OCI-LY7 (cell line): ENCODE results near the gene SCML2. TPM values are rescaled to one million over a fixed set of nuclear protein-coding genes. Genes with fewer than 3 reads are reported as not detected.

Source experiments
- BruUV-seq: library from RNA; stranded (reverse); fragments of 400-500 nt; replicated peaks from 2 replicates; lab custom pipeline; 2021; lab: Mats Ljungman, UMichigan
- CTCF ChIA-PET: fragments of 300-600 bp; sonication (Branson Sonifier 250); formaldehyde crosslinking; loops from one replicate; lab custom pipeline; 2022; ENCODE audit warnings: antibody characterized with exemption; ENCODE audit not compliant: unreplicated experiment; lab: Charles Lee
- POLR2A ChIA-PET: fragments of 300-600 bp; sonication (Branson Sonifier 250); formaldehyde crosslinking; loops from one replicate; lab custom pipeline; 2022; ENCODE audit warnings: antibody characterized with exemption; lab: Charles Lee
- DNase-seq: peaks from one replicate; pipeline ENCODE4 v3.0.0-alpha.2; 2015; ENCODE audit warnings: low spot score
- H2AFZ ChIP-seq: fragments of 200-600 bp; sonication (generic), shearing (Covaris generic); 2 replicates; pipeline ENCODE4 v1.6.1; 2014; ENCODE audit warnings: mild to moderate bottlenecking, antibody characterized with exemption, low read length, moderate library complexity
- H3K27ac ChIP-seq: fragments of 200-600 bp; sonication (generic); 2 replicates; pipeline ENCODE4 v1.5.1; 2014; ENCODE audit warnings: mixed run types, low read depth, mild to moderate bottlenecking, moderate library complexity, low read length, inconsistent platforms; ENCODE audit not compliant: poor library complexity, severe bottlenecking
- H3K36me3 ChIP-seq: fragments of 200-600 bp; sonication (generic); 2 replicates; pipeline ENCODE4 v1.6.1; 2014; ENCODE audit warnings: mild to moderate bottlenecking, antibody characterized with exemption, low read length, moderate library complexity, mixed read lengths; ENCODE audit not compliant: insufficient read depth
- H3K4me1 ChIP-seq: fragments of 200-600 bp; sonication (generic); 2 replicates; pipeline ENCODE4 v1.5.1; 2014; ENCODE audit warnings: mild to moderate bottlenecking, low read length; ENCODE audit not compliant: insufficient read depth, poor library complexity, severe bottlenecking
- H3K4me2 ChIP-seq: fragments of 200-600 bp; sonication (generic); 2 replicates; pipeline ENCODE4 v1.6.1; 2014; ENCODE audit warnings: mild to moderate bottlenecking, low read length
- H3K4me3 ChIP-seq: fragments of 200-600 bp; sonication (generic); 2 replicates; pipeline ENCODE4 v1.5.1; 2014; ENCODE audit warnings: mild to moderate bottlenecking, low read depth, low read length; ENCODE audit not compliant: poor library complexity, severe bottlenecking
- H3K79me2 ChIP-seq: fragments of 200-600 bp; sonication (generic); 2 replicates; pipeline ENCODE4 v1.6.1; 2016; ENCODE audit warnings: low read depth, mild to moderate bottlenecking, low read length, moderate library complexity, mixed read lengths; ENCODE audit not compliant: insufficient read depth
- H3K9me2 ChIP-seq: fragments of 200-600 bp; sonication (generic); 2 replicates; pipeline ENCODE4 v1.6.1; 2016; ENCODE audit warnings: mild to moderate bottlenecking, low read length, mixed read lengths; ENCODE audit not compliant: insufficient read depth
- H3K9me3 ChIP-seq: fragments of 200-600 bp; sonication (generic); 2 replicates; pipeline ENCODE4 v1.6.1; 2014; ENCODE audit warnings: mild to moderate bottlenecking, mixed run types, low read length, mixed read lengths
- H4K20me1 ChIP-seq: fragments of 200-600 bp; sonication (generic); 2 replicates; pipeline ENCODE4 v1.6.1; 2014; ENCODE audit warnings: mild to moderate bottlenecking, antibody characterized with exemption, low read length, moderate library complexity, mixed read lengths; ENCODE audit not compliant: insufficient read depth
- EZH2phosphoT487 ChIP-seq: fragments of 200-600 bp; sonication (generic); IDR thresholded peaks from 2 replicates; pipeline ENCODE4 v1.6.1; 2018; ENCODE audit warnings: low read depth, borderline replicate concordance, mild to moderate bottlenecking, mixed run types, antibody characterized with exemption, low read length, moderate library complexity, mixed read lengths
- intact Hi-C: fragments of 100-400 bp; cut with micrococcal nuclease; formaldehyde crosslinking; loops from one replicate; pipeline ENCODE4 v1.10.0; 2022; ENCODE audit not compliant: unreplicated experiment
- total RNA-seq, 2 experiments: library from RNA; depleted of rRNA in 1 of 2; stranded (reverse); fragments of >200 nt in 1 of 2; shearing (Covaris generic) in 1 of 2; gene quantifications; 2 replicates each; pipeline ENCODE4 v1.2.3, GENCODE V29; 2014 to 2022
- TF ChIP-seq, protein P1 (sequence below): fragments of 200-600 bp; sonication (generic); conservative IDR thresholded peaks from 2 replicates; pipeline ENCODE4 v1.5.1; 2014; ENCODE audit warnings: mild to moderate bottlenecking, antibody characterized with exemption, low read length, moderate library complexity, mixed read lengths

The SCML2 gene
- total RNA-seq, 2 experiments from 2014 or later = 12.9 to 26.2 TPM

DNA sequence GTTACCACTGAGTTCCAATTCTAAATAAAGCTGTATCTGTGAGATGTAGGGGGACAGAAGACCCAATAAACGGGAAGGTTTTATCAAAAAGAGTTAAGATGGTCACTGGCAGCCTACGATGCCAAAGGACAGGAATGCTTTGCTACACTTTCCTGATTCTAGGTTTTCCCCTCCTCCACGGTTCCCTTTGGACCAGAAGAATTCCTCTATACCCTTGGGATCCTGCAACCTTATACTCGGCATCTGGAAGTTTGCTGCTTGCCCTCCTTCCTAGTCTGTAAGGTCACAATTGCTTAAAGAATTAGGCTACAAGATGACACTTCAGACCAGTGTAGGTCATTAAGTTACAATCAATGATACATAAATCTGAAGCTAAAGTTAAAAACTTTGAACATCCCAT is 64.3 kb downstream of the SCML2 start:
- H3K4me3 ChIP-seq = no peak overlapping the region
- TF ChIP-seq EZH2phosphoT487 = no peak
- TF ChIP-seq, protein P1, sequence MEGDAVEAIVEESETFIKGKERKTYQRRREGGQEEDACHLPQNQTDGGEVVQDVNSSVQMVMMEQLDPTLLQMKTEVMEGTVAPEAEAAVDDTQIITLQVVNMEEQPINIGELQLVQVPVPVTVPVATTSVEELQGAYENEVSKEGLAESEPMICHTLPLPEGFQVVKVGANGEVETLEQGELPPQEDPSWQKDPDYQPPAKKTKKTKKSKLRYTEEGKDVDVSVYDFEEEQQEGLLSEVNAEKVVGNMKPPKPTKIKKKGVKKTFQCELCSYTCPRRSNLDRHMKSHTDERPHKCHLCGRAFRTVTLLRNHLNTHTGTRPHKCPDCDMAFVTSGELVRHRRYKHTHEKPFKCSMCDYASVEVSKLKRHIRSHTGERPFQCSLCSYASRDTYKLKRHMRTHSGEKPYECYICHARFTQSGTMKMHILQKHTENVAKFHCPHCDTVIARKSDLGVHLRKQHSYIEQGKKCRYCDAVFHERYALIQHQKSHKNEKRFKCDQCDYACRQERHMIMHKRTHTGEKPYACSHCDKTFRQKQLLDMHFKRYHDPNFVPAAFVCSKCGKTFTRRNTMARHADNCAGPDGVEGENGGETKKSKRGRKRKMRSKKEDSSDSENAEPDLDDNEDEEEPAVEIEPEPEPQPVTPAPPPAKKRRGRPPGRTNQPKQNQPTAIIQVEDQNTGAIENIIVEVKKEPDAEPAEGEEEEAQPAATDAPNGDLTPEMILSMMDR = no peak
- no TSS peak for BruUV-seq
- H3K4me2 ChIP-seq = no peak overlapping the region
- H2AFZ ChIP-seq = no peak overlapping the region
- H3K36me3 ChIP-seq = no peaks in the 10 kb centered on the region
- intact Hi-C loops = no loop called here
- ChIA-PET CTCF (no interaction called here), POLR2A (interaction anchor here (0.7 kb wide), 1 partner anchor 210 kb away, joined by 3 read pairs; no protein-coding TSS in a partner anchor)
- no peaks in the 10 kb centered on the region for H4K20me1 ChIP-seq
- no peaks in the 10 kb centered on the region for H3K9me2 ChIP-seq
- no peaks in the 10 kb centered on the region for H3K9me3 ChIP-seq
- no peak overlapping the region for H3K27ac ChIP-seq
- H3K4me1 ChIP-seq = no peaks in the 10 kb centered on the region
- DNase-seq = no peak
- H3K79me2 ChIP-seq = no peaks in the 10 kb centered on the region

DNA sequence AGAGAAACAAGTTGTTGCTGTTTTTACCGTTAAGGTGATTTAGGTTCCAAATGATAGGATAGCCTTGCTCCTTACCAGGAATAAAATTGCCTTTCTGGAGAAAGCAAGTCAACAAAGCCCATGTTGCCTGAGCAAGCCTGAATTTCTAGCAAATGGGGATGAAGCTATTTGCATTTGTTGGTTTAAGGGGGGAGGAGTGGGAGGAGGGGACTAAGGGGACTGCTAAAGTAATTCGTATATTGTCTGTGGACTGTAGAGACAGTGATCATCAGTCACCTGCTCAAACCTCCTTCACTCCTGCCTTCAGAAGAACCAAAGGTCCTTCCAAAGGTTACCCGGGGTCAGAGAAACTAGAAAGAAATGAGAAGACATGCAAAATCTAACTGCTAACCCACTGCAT is 65.8 kb downstream of the SCML2 start:
- Histone ChIP-seq H3K4me2 (no peak overlapping the region), H3K36me3 (no peaks in the 10 kb centered on the region), H3K4me3 (no peak overlapping the region), H3K9me3 (no peaks in the 10 kb centered on the region), H3K4me1 (no peaks in the 10 kb centered on the region), H3K27ac (no peak overlapping the region), H2AFZ (no peak overlapping the region), H4K20me1 (no peaks in the 10 kb centered on the region), H3K79me2 (no peaks in the 10 kb centered on the region), H3K9me2 (no peaks in the 10 kb centered on the region)
- no peak for DNase-seq
- ChIA-PET CTCF (no interaction called here), POLR2A (no interaction called here)
- intact Hi-C loops = no loop called here
- no TSS peak for BruUV-seq
- TF ChIP-seq EZH2phosphoT487 = no peak
- TF ChIP-seq, protein P1 = no peak

DNA sequence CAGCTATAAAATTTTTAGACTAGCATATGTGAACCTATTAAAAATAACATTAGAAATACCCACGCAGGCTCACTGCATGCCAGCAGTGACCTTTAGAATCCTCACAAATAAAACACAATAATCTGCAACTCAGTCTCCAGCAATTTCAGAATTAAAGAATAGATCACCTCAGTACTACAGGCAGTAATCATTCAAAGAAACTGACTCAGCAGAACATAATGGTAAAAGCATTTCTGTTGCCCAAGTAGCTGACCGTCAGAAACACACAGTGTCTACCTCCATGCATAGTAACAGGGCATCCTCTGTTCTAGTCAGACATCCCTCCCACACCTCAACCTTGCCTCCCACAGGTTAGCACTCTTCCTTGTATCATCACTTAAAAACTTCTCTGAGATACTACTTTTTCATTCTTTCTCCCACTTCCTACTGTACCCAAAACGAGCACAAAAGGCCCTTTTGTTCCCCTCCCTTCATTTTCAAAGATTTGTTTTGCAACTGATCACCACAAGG is 68.1 kb downstream of the SCML2 start:
- Histone ChIP-seq H3K4me2 (no peak overlapping the region), H3K36me3 (no peaks in the 10 kb centered on the region), H3K9me2 (no peaks in the 10 kb centered on the region), H3K27ac (no peak overlapping the region), H3K79me2 (no peaks in the 10 kb centered on the region), H4K20me1 (no peaks in the 10 kb centered on the region), H3K4me3 (no peak overlapping the region), H2AFZ (no peak overlapping the region), H3K4me1 (no peaks in the 10 kb centered on the region), H3K9me3 (no peaks in the 10 kb centered on the region)
- POLR2A ChIA-PET = no interaction called here
- intact Hi-C loops = no loop called here
- CTCF ChIA-PET = no interaction called here
- BruUV-seq = no TSS peak
- no peak for DNase-seq
- no peak for TF ChIP-seq EZH2phosphoT487
- TF ChIP-seq, protein P1 = no peak
